GM21515 (cell line): ENCODE results near the gene CDSN.

Source experiments
- ATAC-seq: cut with Tn5 transposase; IDR thresholded peaks from one replicate; pipeline ENCODE4 v1.9.1; 2021; ENCODE audit not compliant: unreplicated experiment

CDSN gene

GRCh38 chr6:31118178-31118577, 2.1 kb downstream of the CDSN start:
- no peak for ATAC-seq

- ATAC-seq, result no peak
Measured at GRCh38 chr6:31116661-31117385, 3.4 kb downstream of the CDSN start.

GRCh38 chr6:31115941-31116560, 4.2 kb downstream of the CDSN start:
- ATAC-seq, result no peak

- ATAC-seq, result no peak
Measured at GRCh38 chr6:31114970-31115849, 5.0 kb downstream of the CDSN start.

GRCh38 chr6:31114541-31114878, 5.7 kb downstream of the CDSN start, which contains the start of gene PSORS1C1:
PSORS1C1 (plus strand) TSS chr6:31114800; CDS start chr6:31129633, 14,833 bp downstream.
- ATAC-seq, result no peak

- no peak for ATAC-seq
Measured at GRCh38 chr6:31113861-31114540, 6.2 kb downstream of the CDSN start.

- ATAC-seq, result no peak
Measured at GRCh38 chr6:31112478-31112877, 7.8 kb downstream of the CDSN start, which contains the start of gene C6orf15. C6orf15 (minus strand) TSS chr6:31112575; CDS start chr6:31112555, 20 bp downstream.

- ATAC-seq, result no peak
Measured at GRCh38 chr6:31111712-31112111, 8.5 kb downstream of the CDSN start.

GRCh38 chr6:31110825-31111582, 9.2 kb downstream of the CDSN start:
- no peak for ATAC-seq

- ATAC-seq, result no peak
Measured at GRCh38 chr6:31107052-31107451, 13.2 kb downstream of the CDSN start.

- ATAC-seq, result no peak
Measured at GRCh38 chr6:31103136-31103535, 17.1 kb downstream of the CDSN start.

GRCh38 chr6:31098449-31098938, 21.8 kb downstream of the CDSN start:
- ATAC-seq, result no peak

GRCh38 chr6:31096656-31097055, 23.6 kb downstream of the CDSN start:
- no peak for ATAC-seq

GRCh38 chr6:31096215-31096614, 24.0 kb downstream of the CDSN start:
- no peak for ATAC-seq

GRCh38 chr6:31094389-31094881, 25.8 kb downstream of the CDSN start:
- ATAC-seq, result no peak

- no peak for ATAC-seq
Measured at GRCh38 chr6:31092769-31093505, 27.3 kb downstream of the CDSN start.

- no peak for ATAC-seq
Measured at GRCh38 chr6:31092238-31092637, 28.0 kb downstream of the CDSN start.

- ATAC-seq, result no peak
Measured at GRCh38 chr6:31091680-31092079, 28.6 kb downstream of the CDSN start.

GRCh38 chr6:31090973-31091364, 29.3 kb downstream of the CDSN start:
- ATAC-seq, result no peak
